CD4-positive, alpha-beta T cell (primary cell): ENCODE data around the gene RERE. TPM values are rescaled to one million over a fixed set of nuclear protein-coding genes. Genes with fewer than 3 reads are reported as not detected.

ENCODE experiments used
- ATAC-seq: fragments of 200-7000 bp; cut with Tn5 transposase; one replicate; pipeline ENCODE4 v1.10.0; 2022; ENCODE audit warnings: mild to moderate bottlenecking; ENCODE audit not compliant: poor library complexity
- CTCF ChIA-PET: fragments of 350-600 bp; sonication (Branson Sonifier 250); formaldehyde crosslinking; loops from one replicate; lab custom pipeline; 2021; ENCODE audit warnings: antibody characterized with exemption, inconsistent platforms; lab: Charles Lee
- POLR2A ChIA-PET: fragments of 350-600 bp; sonication (Branson Sonifier 250); formaldehyde crosslinking; loops from one replicate; lab custom pipeline; 2021; ENCODE audit warnings: antibody characterized with exemption, inconsistent platforms; lab: Charles Lee
- DNase-seq, 14 experiments: peaks; one replicate each; pipeline ENCODE4 v3.0.0-alpha.2; 2013 to 2020; ENCODE audit warnings: mixed read lengths in 2 of 14
- H3K27ac ChIP-seq, 2 donors: one replicate each; pipeline versions ENCODE4 v1.5.1 to v1.7.0; 2013; ENCODE audit warnings: low read length in 2 of 2, low read depth in 1 of 2, mild to moderate bottlenecking in 1 of 2
- H3K27me3 ChIP-seq, 2 experiments: 1 replicate in 1 of 2; 2 replicates in 1 of 2; pipeline versions ENCODE4 v1.6.1 to v1.7.0; 2013; ENCODE audit warnings: low read length in 2 of 2, control low read depth in 1 of 2, mild to moderate bottlenecking in 1 of 2, moderate library complexity in 1 of 2; ENCODE audit not compliant: insufficient read depth in 2 of 2, control insufficient read depth in 1 of 2
- H3K36me3 ChIP-seq: one replicate; pipeline ENCODE4 v1.6.1; 2013; ENCODE audit warnings: low read length, control low read depth; ENCODE audit not compliant: insufficient read depth
- H3K4me1 ChIP-seq: one replicate; pipeline ENCODE4 v1.6.1; 2013; ENCODE audit warnings: low read length, control low read depth; ENCODE audit not compliant: insufficient read depth
- H3K4me3 ChIP-seq: one replicate; pipeline ENCODE4 v1.5.1; 2013; ENCODE audit warnings: mild to moderate bottlenecking, low read length, moderate library complexity
- H3K9me3 ChIP-seq, 2 experiments: 1 replicate in 1 of 2; 2 replicates in 1 of 2; pipeline versions ENCODE4 v1.6.1 to v1.7.0; 2013; ENCODE audit warnings: low read length in 2 of 2, mild to moderate bottlenecking in 2 of 2, control low read depth in 1 of 2, moderate library complexity in 1 of 2; ENCODE audit not compliant: control insufficient read depth in 1 of 2, insufficient read depth in 1 of 2
- H3K27ac Mint-ChIP-seq: one replicate; pipeline ENCODE4 v1.8.0; 2020; ENCODE audit warnings: mixed read lengths
- H3K27me3 Mint-ChIP-seq: one replicate; pipeline ENCODE4 v1.8.0; 2021; ENCODE audit warnings: mixed read lengths
- H3K36me3 Mint-ChIP-seq: one replicate; pipeline ENCODE4 v1.8.0; 2021; ENCODE audit warnings: low read depth, mixed read lengths
- H3K4me1 Mint-ChIP-seq: one replicate; pipeline ENCODE4 v1.8.0; 2021; ENCODE audit warnings: low read depth, mixed read lengths
- H3K4me3 Mint-ChIP-seq: one replicate; pipeline ENCODE4 v1.8.0; 2020; ENCODE audit warnings: mild to moderate bottlenecking, mixed read lengths
- H3K9me3 Mint-ChIP-seq: one replicate; pipeline ENCODE4 v1.8.0; 2020; ENCODE audit warnings: mixed read lengths
- intact Hi-C, 2 experiments: fragments of 100-400 bp; cut with DNase I in 1 of 2; cut with micrococcal nuclease in 1 of 2; formaldehyde crosslinking; loops; one replicate each; pipeline versions ENCODE4 v1.15.1 to v1.9.0; 2023 to 2025; cut with DNase I, micrococcal nuclease
- total RNA-seq, 174 experiments: library from RNA in 2 of 174; stranded (reverse) in 2 of 174; gene quantifications; one replicate each; pipeline ENCODE4 v1.2.3 and lab custom pipeline; 2021 to 2026
- TF ChIP-seq, protein P1 (sequence below): fragments of 200-600 bp; IDR thresholded peaks from one replicate; pipeline ENCODE4 v1.8.0; 2022; ENCODE audit warnings: antibody characterized with exemption, mild to moderate bottlenecking

RERE gene
- total RNA-seq, 2 experiments from 2014 or later, result 78.4 to 84.0 TPM

DNA sequence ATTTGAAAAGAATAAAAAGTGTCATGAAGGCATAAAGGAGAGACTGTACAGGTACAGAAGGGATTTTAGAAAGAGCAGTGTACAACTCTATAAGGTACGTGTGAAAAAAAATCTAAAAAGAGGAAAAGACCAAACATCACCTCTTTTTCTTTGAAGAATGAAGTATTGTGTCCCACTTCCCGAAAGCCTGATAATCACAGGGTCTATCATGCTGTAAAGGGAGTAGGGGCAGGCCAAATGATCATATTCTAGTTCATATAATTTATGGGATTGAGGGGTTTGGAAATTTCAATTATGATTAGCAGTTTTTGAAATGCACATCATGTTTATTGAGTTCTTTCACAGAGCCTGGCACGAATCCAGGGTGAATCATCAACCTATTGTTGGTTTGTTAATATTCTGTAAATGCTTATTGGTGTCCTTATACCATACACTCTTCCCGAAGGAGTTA is 910 bp upstream of the RERE start:
- Mint-ChIP-seq H3K27me3 (peaks cover 11% of the 10 kb centered on the region), H3K4me1 (peaks cover 40% of the 10 kb centered on the region), H3K36me3 (peaks cover 13% of the 10 kb centered on the region), H3K9me3 (no peaks in the 10 kb centered on the region), H3K27ac (peak overlapping the region; percentile 86), H3K4me3 (peak overlapping the region; percentile 92)
- ATAC-seq, result no peak
- Histone ChIP-seq H3K27me3 (peaks cover 0 to 4% of the 10 kb centered on the region in 2 experiments), H3K27ac (peak overlapping the region; percentile 51 to 60), H3K4me3 (peak overlapping the region; percentile 96), H3K4me1 (peaks cover 20% of the 10 kb centered on the region), H3K36me3 (no peaks in the 10 kb centered on the region), H3K9me3 (no peaks in the 10 kb centered on the region)
- TF ChIP-seq, protein P1, sequence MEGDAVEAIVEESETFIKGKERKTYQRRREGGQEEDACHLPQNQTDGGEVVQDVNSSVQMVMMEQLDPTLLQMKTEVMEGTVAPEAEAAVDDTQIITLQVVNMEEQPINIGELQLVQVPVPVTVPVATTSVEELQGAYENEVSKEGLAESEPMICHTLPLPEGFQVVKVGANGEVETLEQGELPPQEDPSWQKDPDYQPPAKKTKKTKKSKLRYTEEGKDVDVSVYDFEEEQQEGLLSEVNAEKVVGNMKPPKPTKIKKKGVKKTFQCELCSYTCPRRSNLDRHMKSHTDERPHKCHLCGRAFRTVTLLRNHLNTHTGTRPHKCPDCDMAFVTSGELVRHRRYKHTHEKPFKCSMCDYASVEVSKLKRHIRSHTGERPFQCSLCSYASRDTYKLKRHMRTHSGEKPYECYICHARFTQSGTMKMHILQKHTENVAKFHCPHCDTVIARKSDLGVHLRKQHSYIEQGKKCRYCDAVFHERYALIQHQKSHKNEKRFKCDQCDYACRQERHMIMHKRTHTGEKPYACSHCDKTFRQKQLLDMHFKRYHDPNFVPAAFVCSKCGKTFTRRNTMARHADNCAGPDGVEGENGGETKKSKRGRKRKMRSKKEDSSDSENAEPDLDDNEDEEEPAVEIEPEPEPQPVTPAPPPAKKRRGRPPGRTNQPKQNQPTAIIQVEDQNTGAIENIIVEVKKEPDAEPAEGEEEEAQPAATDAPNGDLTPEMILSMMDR, result no peak
- CTCF ChIA-PET, result interaction anchor here (1.2 kb wide), 1 partner anchor 257 kb away, joined by 3 read pairs; no protein-coding TSS in a partner anchor
- DNase-seq, result peak in 6 of 14 experiments; percentile 7 to 69 (median 33)
- intact Hi-C loops, result loop anchor here (5.0 to 10.0 kb wide), 5 partner anchors 59 to 1034 kb away; partner anchors contain the start of genes ENO1 (in 1 of the 2), H6PD (in 1 of the 2) and PER3 (in 1 of the 2)
- POLR2A ChIA-PET, result no interaction called here

DNA sequence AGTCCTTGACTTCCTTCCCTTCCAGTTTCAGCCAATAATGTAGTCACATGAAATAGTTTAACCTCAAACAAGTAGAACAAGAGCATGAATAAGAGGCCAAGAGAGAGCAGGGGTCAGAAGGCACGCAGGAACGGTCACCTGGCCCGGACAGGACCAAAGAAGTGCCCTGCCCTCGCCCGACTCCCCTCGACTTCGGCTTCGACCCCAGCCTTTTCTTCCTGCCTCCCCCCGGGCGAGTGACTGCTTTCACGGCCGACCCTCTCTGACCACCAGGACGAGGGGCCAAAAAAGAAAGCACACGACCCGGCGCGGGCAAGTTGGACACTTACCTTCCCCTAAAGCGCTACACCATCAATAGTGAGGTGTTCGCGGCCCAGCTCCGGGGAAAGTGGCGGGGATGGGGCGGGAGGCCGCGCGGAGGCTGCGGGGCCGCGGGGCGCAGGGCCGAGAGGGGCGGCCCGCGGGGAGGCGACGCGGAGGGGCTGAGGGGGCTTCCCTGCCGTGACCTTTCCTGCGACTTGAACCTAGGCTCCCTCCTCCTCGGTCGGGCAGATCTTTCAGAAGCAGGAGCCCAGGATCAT is 519 bp downstream of the RERE start:
- Mint-ChIP-seq H3K27me3 (peaks cover 11% of the 10 kb centered on the region), H3K9me3 (no peaks in the 10 kb centered on the region), H3K4me1 (peaks cover 45% of the 10 kb centered on the region), H3K4me3 (peak overlapping the region; percentile 88), H3K27ac (peak overlapping the region; percentile 86), H3K36me3 (peaks cover 13% of the 10 kb centered on the region)
- ChIA-PET CTCF (interaction anchor here (1.2 to 1.8 kb wide), 2 partner anchors 32 to 256 kb away, joined by 3 to 9 read pairs; no protein-coding TSS in a partner anchor), POLR2A (interaction anchor here (0.9 to 1.0 kb wide), 6 partner anchors 9 to 868 kb away, joined by 3 to 9 read pairs (median 3); partner anchors contain the start of gene ENO1)
- no peaks in the 10 kb centered on the region for H3K36me3 ChIP-seq
- intact Hi-C loops, result loop anchor here (2.0 to 10.0 kb wide), 6 partner anchors 60 to 1032 kb away; partner anchors contain the start of genes ENO1 (in 2 of the 2), H6PD (in 1 of the 2) and PER3 (in 1 of the 2)
- TF ChIP-seq, protein P1, result no peak
- H3K4me3 ChIP-seq, result peak overlapping the region; percentile 96
- peaks cover 20% of the 10 kb centered on the region for H3K4me1 ChIP-seq
- H3K27me3 ChIP-seq, result no peaks in the 10 kb centered on the region
- peak overlapping the region; percentile 80 to 83 for H3K27ac ChIP-seq
- DNase-seq, result peak in 11 of 14 experiments; percentile 2 to 55 (median 13)
- H3K9me3 ChIP-seq, result no peaks in the 10 kb centered on the region
- ATAC-seq, result peak; percentile 19

DNA sequence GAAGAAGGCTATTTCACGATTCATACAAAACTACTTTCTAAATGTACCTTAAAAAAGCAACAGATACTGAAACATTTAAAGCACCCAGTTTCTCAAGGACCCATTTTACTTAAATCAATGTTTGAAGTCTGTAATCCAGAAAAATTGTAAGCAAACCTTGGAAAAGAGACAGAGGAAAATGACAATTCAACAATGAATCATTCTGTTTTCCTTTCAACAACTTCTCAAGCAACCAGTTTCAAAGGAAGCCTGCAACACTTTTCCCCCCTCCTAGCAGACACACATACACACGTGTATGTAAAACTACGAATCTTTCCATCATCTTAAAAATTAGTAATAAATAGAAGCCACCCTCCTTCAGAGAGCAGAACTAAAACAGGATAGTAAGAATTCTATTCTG is 1.2 kb downstream of the RERE start:
- intact Hi-C loops, result loop anchor here (2.0 to 10.0 kb wide), 6 partner anchors 61 to 1031 kb away; partner anchors contain the start of genes ENO1 (in 2 of the 2), H6PD (in 1 of the 2) and PER3 (in 1 of the 2)
- Histone ChIP-seq H3K4me1 (peaks cover 20% of the 10 kb centered on the region), H3K4me3 (peak overlapping the region; percentile 96), H3K27ac (peak overlapping the region; percentile 75 to 80), H3K27me3 (no peaks in the 10 kb centered on the region), H3K9me3 (no peaks in the 10 kb centered on the region), H3K36me3 (no peaks in the 10 kb centered on the region)
- POLR2A ChIA-PET, result interaction anchor here (1.0 to 1.3 kb wide), 2 partner anchors 62 to 867 kb away, joined by 3 to 4 read pairs; partner anchors contain the start of gene ENO1
- Mint-ChIP-seq H3K4me1 (peaks cover 45% of the 10 kb centered on the region), H3K27ac (peak overlapping the region; percentile 86), H3K9me3 (no peaks in the 10 kb centered on the region), H3K27me3 (peaks cover 11% of the 10 kb centered on the region), H3K4me3 (peak overlapping the region; percentile 88), H3K36me3 (peaks cover 13% of the 10 kb centered on the region)
- peak in 1 of 14 experiments; percentile 13 for DNase-seq
- ATAC-seq, result no peak
- CTCF ChIA-PET, result interaction anchor here (1.8 kb wide), 2 partner anchors 33 to 115 kb away, joined by 5 to 9 read pairs; no protein-coding TSS in a partner anchor
- TF ChIP-seq, protein P1, result no peak
